ENCODE data around the gene RAD51AP2. TPM values are rescaled to one million over a fixed set of nuclear protein-coding genes. Genes with fewer than 3 reads are reported as not detected.

Gene RAD51AP2
- total and polyA plus RNA-seq, 2 of the 8 experiments (the other 6 are each of a cell fraction or from before 2014, with no cell fraction given), result 0.02 to 0.20 TPM

DNA sequence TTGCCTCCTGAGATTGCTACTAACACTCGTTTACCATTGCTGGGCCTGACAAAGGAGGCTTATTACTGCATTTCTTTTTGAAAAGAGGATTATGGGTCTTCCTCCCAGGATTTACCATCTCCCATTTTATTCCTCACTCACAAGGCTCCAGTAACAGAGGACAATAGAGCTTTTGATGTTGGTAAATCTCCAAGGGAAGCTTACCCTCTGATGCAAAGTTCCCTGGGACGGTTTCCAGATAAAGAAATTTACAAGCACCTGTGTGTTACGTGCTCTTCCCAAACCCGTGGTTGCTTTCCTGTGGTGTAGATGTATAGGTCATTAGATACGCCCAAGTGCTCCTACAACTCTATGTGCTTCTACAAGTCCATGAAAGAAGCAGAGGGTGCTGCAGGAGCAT, 39.4 kb upstream of the RAD51AP2 start (continued):
- TF ChIP-seq, protein P1, sequence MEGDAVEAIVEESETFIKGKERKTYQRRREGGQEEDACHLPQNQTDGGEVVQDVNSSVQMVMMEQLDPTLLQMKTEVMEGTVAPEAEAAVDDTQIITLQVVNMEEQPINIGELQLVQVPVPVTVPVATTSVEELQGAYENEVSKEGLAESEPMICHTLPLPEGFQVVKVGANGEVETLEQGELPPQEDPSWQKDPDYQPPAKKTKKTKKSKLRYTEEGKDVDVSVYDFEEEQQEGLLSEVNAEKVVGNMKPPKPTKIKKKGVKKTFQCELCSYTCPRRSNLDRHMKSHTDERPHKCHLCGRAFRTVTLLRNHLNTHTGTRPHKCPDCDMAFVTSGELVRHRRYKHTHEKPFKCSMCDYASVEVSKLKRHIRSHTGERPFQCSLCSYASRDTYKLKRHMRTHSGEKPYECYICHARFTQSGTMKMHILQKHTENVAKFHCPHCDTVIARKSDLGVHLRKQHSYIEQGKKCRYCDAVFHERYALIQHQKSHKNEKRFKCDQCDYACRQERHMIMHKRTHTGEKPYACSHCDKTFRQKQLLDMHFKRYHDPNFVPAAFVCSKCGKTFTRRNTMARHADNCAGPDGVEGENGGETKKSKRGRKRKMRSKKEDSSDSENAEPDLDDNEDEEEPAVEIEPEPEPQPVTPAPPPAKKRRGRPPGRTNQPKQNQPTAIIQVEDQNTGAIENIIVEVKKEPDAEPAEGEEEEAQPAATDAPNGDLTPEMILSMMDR (IDR thresholded peaks at IDR 0.05; ENCODE audit: control extremely low read depth in 1 of 3, insufficient read depth in 1 of 3, low read depth in 1 of 3, low read length in 3 of 3), result no peak
- TF ChIP-seq CREB1 (IDR thresholded peaks at IDR 0.05) (no peak), SUZ12 (IDR thresholded peaks at IDR 0.05; ENCODE audit: low read length) (no peak), TCF12 (IDR thresholded peaks at IDR 0.05; ENCODE audit: low read depth, low read length) (no peak)
- TF ChIP-seq, protein P2, sequence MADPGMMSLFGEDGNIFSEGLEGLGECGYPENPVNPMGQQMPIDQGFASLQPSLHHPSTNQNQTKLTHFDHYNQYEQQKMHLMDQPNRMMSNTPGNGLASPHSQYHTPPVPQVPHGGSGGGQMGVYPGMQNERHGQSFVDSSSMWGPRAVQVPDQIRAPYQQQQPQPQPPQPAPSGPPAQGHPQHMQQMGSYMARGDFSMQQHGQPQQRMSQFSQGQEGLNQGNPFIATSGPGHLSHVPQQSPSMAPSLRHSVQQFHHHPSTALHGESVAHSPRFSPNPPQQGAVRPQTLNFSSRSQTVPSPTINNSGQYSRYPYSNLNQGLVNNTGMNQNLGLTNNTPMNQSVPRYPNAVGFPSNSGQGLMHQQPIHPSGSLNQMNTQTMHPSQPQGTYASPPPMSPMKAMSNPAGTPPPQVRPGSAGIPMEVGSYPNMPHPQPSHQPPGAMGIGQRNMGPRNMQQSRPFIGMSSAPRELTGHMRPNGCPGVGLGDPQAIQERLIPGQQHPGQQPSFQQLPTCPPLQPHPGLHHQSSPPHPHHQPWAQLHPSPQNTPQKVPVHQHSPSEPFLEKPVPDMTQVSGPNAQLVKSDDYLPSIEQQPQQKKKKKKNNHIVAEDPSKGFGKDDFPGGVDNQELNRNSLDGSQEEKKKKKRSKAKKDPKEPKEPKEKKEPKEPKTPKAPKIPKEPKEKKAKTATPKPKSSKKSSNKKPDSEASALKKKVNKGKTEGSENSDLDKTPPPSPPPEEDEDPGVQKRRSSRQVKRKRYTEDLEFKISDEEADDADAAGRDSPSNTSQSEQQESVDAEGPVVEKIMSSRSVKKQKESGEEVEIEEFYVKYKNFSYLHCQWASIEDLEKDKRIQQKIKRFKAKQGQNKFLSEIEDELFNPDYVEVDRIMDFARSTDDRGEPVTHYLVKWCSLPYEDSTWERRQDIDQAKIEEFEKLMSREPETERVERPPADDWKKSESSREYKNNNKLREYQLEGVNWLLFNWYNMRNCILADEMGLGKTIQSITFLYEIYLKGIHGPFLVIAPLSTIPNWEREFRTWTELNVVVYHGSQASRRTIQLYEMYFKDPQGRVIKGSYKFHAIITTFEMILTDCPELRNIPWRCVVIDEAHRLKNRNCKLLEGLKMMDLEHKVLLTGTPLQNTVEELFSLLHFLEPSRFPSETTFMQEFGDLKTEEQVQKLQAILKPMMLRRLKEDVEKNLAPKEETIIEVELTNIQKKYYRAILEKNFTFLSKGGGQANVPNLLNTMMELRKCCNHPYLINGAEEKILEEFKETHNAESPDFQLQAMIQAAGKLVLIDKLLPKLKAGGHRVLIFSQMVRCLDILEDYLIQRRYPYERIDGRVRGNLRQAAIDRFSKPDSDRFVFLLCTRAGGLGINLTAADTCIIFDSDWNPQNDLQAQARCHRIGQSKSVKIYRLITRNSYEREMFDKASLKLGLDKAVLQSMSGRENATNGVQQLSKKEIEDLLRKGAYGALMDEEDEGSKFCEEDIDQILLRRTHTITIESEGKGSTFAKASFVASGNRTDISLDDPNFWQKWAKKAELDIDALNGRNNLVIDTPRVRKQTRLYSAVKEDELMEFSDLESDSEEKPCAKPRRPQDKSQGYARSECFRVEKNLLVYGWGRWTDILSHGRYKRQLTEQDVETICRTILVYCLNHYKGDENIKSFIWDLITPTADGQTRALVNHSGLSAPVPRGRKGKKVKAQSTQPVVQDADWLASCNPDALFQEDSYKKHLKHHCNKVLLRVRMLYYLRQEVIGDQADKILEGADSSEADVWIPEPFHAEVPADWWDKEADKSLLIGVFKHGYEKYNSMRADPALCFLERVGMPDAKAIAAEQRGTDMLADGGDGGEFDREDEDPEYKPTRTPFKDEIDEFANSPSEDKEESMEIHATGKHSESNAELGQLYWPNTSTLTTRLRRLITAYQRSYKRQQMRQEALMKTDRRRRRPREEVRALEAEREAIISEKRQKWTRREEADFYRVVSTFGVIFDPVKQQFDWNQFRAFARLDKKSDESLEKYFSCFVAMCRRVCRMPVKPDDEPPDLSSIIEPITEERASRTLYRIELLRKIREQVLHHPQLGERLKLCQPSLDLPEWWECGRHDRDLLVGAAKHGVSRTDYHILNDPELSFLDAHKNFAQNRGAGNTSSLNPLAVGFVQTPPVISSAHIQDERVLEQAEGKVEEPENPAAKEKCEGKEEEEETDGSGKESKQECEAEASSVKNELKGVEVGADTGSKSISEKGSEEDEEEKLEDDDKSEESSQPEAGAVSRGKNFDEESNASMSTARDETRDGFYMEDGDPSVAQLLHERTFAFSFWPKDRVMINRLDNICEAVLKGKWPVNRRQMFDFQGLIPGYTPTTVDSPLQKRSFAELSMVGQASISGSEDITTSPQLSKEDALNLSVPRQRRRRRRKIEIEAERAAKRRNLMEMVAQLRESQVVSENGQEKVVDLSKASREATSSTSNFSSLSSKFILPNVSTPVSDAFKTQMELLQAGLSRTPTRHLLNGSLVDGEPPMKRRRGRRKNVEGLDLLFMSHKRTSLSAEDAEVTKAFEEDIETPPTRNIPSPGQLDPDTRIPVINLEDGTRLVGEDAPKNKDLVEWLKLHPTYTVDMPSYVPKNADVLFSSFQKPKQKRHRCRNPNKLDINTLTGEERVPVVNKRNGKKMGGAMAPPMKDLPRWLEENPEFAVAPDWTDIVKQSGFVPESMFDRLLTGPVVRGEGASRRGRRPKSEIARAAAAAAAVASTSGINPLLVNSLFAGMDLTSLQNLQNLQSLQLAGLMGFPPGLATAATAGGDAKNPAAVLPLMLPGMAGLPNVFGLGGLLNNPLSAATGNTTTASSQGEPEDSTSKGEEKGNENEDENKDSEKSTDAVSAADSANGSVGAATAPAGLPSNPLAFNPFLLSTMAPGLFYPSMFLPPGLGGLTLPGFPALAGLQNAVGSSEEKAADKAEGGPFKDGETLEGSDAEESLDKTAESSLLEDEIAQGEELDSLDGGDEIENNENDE (IDR thresholded peaks at IDR 0.05; ENCODE audit: insufficient replicate concordance, low read length), result no peak

All from H1 (cell line).